Measurements from ENCODE around the gene SRPX2. TPM values are rescaled to one million over a fixed set of nuclear protein-coding genes. Genes with fewer than 3 reads are reported as not detected.

The SRPX2 gene
- total and polyA plus RNA-seq, 7 donors: 2.5 to 59.8 (median 18.7) TPM

- no peaks in the 10 kb centered on the region for H3K36me3 ChIP-seq
- no peaks in the 10 kb centered on the region for H3K27me3 ChIP-seq
- no peaks in the 10 kb centered on the region for H3K9me3 ChIP-seq
- H3K4me1 ChIP-seq: peaks cover 0 to 13% (median 5%) of the 10 kb centered on the region in 4 donors
- no peak overlapping the region for H3K4me3 ChIP-seq
- no peak for DNase-seq
- TF ChIP-seq EP300 (IDR thresholded peaks at IDR 0.05): no peak
- no peak for TF ChIP-seq CTCF (IDR thresholded peaks at IDR 0.05)
- TF ChIP-seq POLR2A (IDR thresholded peaks at IDR 0.05): no peak
- WGBS, 2 donors: 48 to 66% methylated on average over 3 of the region's 3 CpGs
- intact Hi-C loops (cut with DNase I): no loop called here
- no peak overlapping the region for H3K27ac ChIP-seq
Observed at GRCh38 chrX:100642290-100642689, 1.7 kb upstream of the SRPX2 start.

DNA sequence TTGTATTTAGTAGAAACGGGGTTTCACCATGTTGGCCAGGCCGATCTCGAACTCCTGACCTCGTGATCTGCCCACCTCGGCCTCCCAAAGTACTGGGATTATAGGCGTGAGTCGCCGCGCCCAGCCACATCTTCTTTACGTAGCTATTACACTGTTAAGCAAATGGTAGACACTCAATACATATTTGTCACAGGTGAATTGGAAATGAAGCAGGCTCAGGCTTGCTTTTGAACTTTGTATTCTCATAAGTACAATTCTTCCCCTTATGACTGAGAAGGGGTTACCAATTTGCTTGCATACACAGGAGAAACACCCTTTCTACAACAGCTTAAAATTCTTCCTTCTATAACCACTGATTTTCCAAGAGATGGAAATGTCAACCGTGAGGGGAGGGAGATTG, 787 bp upstream of the SRPX2 start:
- Histone ChIP-seq H3K9me3 (no peaks in the 10 kb centered on the region), H3K36me3 (no peaks in the 10 kb centered on the region), H3K4me3 (no peak overlapping the region), H3K27ac (peak overlapping the region in 3 of 4 donors; percentile 39 to 61 (median 49)), H3K27me3 (no peaks in the 10 kb centered on the region), H3K4me1 (peaks cover 0 to 11% (median 5%) of the 10 kb centered on the region in 4 donors)
- 88 to 93% methylated on average over 11 of the region's 11 CpGs for WGBS, 2 donors
- TF ChIP-seq EP300 (IDR thresholded peaks at IDR 0.05) (no peak), POLR2A (IDR thresholded peaks at IDR 0.05) (no peak), CTCF (IDR thresholded peaks at IDR 0.05) (no peak), POLR2AphosphoS5 (IDR thresholded peaks at IDR 0.05) (no peak)
- intact Hi-C loops (cut with DNase I): no loop called here
- DNase-seq: no peak

DNA sequence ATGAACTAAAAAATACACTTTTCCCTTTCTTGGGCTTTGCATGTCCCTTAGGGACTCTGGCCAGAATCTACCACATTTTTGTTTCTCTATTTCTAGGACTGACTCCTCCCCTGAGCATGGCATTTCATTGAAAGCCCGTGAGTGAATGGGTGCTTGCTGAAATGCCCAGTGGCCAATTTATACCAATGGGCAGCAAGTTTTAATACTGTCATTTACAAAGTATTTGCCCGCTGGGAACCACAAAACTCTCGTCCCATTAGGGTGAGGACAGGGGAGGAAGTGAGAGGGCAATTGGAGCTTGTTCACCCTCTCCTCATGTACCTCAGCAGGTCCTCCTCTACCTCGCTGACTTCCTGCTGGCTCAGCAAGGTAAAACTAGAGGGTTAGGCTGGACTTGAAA, 1.1 kb downstream of the SRPX2 start:
- Histone ChIP-seq H3K36me3 (no peaks in the 10 kb centered on the region), H3K9me3 (no peaks in the 10 kb centered on the region), H3K27ac (peak overlapping the region; percentile 44 to 71 (median 60)), H3K4me1 (peaks cover 0 to 11% (median 5%) of the 10 kb centered on the region in 4 donors), H3K4me3 (peak overlapping the region in 3 of 4 donors; percentile 24 to 30 (median 27)), H3K27me3 (no peaks in the 10 kb centered on the region)
- intact Hi-C loops (cut with DNase I): no loop called here
- no peak for DNase-seq
- 75 to 84% methylated on average over 4 of the region's 4 CpGs for WGBS, 2 donors
- TF ChIP-seq POLR2A (IDR thresholded peaks at IDR 0.05): no peak
- TF ChIP-seq CTCF (IDR thresholded peaks at IDR 0.05): no peak
- no peak for TF ChIP-seq EP300 (IDR thresholded peaks at IDR 0.05)
- TF ChIP-seq POLR2AphosphoS5 (IDR thresholded peaks at IDR 0.05): no peak

GRCh38 chrX:100647095-100647494, 3.1 kb downstream of the SRPX2 start:
- TF ChIP-seq EP300 (IDR thresholded peaks at IDR 0.05): no peak
- TF ChIP-seq POLR2A (IDR thresholded peaks at IDR 0.05): no peak
- TF ChIP-seq POLR2AphosphoS5 (IDR thresholded peaks at IDR 0.05): no peak
- TF ChIP-seq CTCF (IDR thresholded peaks at IDR 0.05): no peak
- DNase-seq: no peak
- Histone ChIP-seq H3K4me1 (peaks cover 0 to 11% (median 5%) of the 10 kb centered on the region in 4 donors), H3K27ac (peak overlapping the region; percentile 44 to 74 (median 66)), H3K36me3 (no peaks in the 10 kb centered on the region), H3K9me3 (no peaks in the 10 kb centered on the region), H3K4me3 (no peak overlapping the region), H3K27me3 (no peaks in the 10 kb centered on the region)
- 38 to 56% methylated on average over 1 of the region's 1 CpG for WGBS, 2 donors
- intact Hi-C loops (cut with DNase I): no loop called here

- Histone ChIP-seq H3K9me3 (no peaks in the 10 kb centered on the region), H3K4me1 (peaks cover 0 to 11% (median 5%) of the 10 kb centered on the region in 4 donors), H3K27me3 (no peaks in the 10 kb centered on the region), H3K4me3 (no peak overlapping the region), H3K36me3 (no peaks in the 10 kb centered on the region), H3K27ac (peak overlapping the region; percentile 44 to 74 (median 66))
- TF ChIP-seq POLR2A (IDR thresholded peaks at IDR 0.05) (no peak), POLR2AphosphoS5 (IDR thresholded peaks at IDR 0.05) (no peak), CTCF (IDR thresholded peaks at IDR 0.05) (no peak), EP300 (IDR thresholded peaks at IDR 0.05) (no peak)
- WGBS, 2 donors: 67 to 83% methylated on average over 2 of the region's 2 CpGs
- intact Hi-C loops (cut with DNase I): no loop called here
- DNase-seq: no peak
Observed at GRCh38 chrX:100647739-100648138, 3.7 kb downstream of the SRPX2 start.
